GM19395 (cell line): ENCODE data around the gene RIPOR2.

Source experiments
- ATAC-seq: cut with Tn5 transposase; IDR thresholded peaks from one replicate; pipeline ENCODE4 v1.9.1; 2021; ENCODE audit warnings: mild to moderate bottlenecking, moderate library complexity; ENCODE audit not compliant: unreplicated experiment

RIPOR2 gene

DNA sequence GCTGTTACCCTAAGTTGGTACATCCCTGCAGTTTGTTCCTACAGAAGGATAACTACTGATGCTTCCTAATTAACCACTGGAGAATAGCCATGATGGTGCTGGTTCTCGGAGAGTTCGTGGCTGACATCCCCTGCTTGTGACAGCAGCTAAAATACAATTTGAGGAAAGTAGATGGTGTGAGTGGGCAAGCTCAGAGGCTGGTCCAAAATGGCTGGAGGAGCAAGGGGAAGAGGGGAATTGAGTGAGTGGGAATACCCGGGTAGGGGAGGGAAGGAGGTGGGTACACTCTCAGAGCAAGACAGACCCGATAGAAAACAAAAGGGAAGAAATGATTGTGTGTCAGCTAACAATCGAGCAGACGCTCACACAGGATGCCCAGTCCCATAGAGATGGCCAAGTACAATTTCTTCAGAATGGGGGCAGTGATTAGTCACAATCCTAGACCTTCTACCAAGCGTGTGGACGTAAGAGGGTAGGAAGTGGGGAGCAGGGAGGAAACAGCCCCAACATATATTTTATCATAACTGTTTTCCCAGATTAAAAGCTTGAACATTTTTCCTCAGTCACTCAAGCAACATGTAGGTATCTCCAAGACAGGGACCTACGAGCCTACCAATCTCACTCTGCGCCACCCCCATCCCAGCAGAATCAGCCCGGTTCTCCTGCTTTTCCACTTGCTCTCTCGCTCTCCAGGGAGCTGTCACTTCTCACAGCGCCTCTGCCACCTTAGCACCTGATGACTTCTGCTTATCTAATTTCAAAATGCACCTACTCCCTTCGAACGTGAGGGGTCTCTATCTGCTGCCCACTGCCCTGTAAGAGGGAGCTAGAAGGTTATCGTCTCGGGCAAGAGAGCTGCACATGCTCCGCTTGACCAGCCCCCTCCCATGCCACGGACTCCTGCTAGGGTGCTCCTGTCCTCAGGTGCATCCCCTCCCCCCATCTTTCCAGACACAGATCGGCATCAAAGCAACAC lies 26.2 kb downstream of the RIPOR2 start:
- ATAC-seq: no peak

DNA sequence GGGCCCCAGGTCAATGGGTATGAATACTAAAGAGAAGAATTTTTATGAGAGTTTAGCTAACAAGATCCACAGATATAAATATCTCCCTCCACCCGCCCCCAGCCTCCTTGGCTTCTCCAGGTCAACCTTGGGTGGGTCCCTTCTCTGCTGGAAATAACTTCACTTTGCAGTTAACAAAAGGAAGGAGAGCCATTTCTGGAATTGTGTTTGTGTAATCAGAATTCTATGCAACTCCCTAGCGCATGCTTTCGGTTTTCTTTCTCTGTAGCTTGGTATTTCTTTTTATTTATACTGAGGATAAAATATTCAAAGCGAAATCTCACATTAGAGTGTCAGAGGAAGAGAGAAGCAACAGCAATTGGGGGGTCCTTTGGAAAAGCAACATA lies 27.1 kb downstream of the RIPOR2 start:
- no peak for ATAC-seq

DNA sequence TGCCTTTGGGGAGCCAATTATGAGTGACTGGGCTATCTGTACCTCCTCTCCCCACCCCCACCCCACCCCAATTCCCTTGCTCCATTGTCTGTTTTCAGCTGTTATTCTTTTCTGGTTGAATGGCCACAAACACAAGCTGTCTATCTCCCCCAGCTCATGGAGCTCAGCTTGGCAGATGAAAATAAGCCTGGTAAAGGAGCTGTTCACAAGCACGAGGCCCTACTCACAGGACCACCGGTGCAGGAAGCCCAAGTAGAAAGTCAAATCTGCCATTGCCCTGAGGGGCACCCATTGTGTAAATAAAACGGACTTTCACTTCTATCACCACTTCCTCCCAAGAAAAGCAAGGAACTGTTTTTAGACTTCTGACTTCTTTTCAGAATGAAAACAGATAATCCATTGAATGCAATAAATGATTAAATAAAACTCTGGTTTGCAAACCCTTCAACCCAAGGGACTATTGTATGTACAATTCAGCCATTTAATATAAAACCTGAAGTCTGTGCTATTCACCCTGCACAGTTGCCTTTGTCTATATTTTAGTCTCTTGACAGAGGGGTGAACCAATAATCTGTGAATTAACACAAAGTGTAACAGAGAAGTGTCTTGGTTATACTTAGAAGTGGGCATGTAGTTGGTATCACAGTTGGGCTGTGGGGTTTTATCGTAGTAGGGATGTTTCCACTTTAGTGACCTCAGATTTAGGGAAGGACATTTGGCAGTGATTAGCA lies 27.7 kb downstream of the RIPOR2 start:
- ATAC-seq: no peak

DNA sequence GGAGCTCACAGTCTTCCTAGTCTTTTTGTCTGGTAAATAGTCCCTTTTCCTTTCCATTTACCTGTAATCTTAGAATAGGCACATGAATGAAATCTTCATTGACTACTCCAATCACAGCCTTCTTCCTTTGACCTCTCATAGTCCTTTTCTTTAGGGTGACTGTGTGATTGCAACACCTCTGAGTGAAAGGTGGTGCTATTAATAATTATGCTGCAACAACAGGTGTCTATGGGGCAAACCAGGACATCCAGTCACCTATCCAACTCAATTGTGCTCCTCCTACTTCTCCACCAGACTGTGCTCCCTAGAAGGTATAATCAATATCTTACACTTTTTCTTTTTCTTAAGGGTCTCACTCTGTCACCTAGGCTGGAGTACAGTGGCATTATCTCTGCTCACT lies 29.4 kb downstream of the RIPOR2 start:
- ATAC-seq: no peak

DNA sequence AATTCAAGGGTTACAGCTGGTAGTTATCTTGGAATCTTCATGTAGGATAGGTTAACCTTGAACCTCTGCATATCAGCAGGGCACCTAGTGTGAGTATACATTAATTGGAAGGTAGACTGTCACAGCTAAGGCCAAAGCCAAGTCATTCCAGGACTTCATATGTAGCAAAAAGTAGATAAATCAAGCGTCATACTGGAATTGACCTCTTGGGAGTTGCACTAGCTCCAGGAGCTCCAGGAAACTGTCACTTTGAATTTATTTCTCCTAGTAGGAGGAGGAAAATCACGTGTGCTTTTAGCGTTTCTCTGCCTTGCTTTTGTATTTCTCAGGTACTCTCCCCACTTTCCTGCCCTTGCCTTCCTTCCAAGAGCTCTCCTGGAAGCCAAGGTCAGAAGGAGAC lies 30.3 kb downstream of the RIPOR2 start:
- ATAC-seq: no peak

DNA sequence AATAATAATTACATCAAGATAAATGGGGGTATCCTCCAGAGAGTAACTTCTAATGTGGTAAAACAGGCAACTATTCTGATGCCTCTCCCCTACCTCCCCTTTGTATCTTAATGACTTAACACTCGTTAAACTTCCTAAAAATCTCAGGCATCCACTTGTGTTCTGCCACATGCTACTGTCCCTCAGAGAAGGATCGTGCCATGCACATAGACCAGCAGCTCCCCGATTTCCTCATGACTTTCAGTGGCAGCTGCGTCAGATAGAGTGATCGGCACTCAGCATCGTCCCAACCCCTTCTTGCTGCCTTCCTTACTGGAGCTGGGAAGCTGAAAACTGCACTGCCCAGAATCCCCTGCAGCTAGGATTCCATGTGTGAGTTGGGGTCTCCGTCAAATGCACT lies 32.1 kb downstream of the RIPOR2 start:
- no peak for ATAC-seq

DNA sequence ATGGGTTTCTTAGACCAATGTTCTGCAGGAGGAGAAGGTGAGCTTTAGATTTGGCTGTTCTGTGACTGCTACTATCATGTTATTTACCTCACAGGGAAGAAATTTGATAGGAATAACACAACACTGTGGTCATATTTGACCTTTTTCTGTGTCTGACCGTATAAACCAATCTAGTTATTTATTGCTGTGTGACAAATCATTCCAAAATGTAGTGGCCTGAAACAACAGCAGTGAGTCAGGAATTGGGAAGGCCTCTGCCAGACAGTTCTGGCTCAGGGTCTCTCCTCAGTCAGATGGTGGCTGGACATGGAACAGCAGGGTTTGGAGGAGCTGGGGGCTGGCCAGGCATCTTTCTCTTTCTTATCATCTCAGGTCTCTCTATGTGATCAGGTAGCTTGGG lies 33.0 kb downstream of the RIPOR2 start:
- no peak for ATAC-seq

DNA sequence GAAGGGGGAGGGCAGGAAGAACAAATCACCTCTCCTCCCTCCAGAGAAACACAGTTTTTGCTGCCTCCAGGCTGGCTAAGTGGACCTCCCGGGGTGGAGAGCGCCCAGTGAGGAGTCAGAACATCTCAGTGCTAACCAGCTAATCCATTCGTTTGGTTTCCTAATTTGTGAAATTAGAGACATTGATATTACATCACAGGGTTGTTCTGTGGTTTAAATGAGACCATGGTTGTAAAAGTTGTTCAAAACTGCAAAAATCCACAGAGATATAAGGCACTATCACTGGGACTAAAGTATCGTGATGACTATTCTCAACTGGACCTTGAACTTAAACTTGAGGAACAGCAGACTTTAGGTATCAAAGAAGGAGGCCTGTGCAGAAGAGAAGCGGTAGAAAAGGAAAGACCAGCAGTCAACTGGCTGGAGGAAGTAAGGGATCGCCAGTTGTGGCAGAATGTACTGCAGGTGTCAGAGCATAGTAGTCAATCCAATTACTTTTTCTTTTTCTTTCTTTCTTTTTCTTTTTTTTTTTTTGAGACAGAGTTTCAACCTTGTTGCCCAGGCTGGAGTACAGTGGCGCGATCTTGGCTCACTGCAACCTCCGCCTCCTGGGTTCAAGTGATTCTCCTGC lies 33.9 kb downstream of the RIPOR2 start:
- ATAC-seq: no peak

DNA sequence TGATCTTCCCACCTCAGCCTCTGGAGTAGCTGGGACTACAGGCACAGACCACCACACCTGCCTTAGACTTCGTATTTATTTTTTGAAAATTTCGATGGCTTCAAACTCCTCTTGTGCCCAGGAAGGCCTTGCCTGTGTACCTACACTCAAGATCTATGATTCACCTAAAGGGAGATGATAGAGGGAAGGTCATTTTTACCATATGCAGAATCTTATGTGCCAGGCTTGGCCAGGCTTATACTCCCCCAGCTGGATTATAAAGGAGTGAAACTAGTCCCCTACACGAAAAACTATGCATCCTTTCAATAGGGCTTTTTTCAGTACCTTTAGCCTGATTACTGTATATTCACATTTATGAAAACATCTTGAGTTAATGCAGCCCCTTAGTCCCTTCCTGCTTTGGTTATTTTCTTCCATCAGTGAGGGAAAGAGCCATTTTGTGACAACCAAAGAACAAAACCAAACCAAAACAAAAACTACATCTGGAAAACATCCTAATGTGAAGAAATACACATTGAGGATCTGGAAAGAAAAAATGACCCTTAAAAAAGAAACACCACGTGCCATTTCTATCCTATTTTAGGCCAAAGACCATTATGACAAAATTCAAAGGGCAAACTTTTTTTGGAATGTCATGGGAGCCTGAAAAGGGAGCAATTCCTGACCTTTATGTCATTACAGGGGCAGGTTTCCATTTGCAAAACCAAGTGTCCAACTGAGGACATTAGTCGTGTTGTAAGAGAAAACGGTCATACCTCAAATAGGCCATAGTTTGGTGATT lies 34.7 kb downstream of the RIPOR2 start:
- no peak for ATAC-seq

DNA sequence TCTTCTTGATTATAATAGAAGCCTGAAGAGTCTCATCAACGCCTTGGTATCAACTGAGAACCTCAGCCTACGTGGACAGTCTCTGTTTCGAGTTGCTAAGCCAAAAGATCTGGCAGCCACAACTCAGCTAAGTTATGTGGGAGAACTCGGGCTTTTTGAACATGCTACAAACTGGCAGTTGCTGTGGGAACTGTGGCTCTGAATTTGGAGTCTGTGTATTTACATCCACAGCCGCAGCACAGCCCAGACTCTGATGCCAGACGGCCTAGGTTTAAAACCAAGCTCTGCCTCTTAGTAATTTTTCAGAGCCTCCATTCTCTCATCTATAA lies 35.8 kb downstream of the RIPOR2 start:
- ATAC-seq: no peak

DNA sequence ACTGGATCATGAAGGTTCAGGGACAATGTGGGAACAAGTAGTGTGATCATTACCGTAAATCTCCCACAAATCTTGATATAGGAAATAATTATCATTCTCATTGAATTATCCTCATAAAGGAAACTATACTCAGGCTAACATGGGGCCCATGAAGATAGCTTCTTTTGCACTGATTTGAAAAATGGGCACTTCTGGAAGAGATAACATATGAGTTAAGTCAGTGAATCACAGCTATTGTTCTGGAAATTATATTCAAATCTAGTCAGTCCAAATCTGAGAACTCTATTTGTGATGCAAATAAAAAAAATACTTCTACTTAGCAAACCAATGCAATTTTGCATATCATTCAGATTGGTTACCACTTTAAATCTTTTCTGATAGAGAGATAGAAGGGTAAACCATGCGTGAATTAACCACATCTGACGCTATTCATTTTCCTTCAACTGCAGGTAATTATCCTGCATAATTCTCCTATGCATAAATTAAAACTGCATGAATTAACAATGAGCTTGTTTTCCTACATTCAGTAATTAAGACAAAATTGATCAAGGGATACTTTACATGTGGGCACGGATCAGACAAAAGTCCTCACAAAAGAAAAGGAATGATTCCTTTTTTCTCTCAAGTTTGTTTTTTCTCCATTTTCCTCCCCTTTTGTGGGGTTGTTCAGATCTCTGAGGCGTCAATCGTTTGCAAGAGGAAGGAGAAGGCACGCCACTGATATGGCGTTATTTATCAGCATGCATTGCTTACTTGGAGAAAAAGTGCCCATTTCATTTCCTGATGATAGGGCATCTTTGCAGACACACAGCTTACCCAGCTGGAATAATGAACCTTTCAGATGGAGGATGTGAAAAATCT lies 36.4 kb downstream of the RIPOR2 start:
- no peak for ATAC-seq

DNA sequence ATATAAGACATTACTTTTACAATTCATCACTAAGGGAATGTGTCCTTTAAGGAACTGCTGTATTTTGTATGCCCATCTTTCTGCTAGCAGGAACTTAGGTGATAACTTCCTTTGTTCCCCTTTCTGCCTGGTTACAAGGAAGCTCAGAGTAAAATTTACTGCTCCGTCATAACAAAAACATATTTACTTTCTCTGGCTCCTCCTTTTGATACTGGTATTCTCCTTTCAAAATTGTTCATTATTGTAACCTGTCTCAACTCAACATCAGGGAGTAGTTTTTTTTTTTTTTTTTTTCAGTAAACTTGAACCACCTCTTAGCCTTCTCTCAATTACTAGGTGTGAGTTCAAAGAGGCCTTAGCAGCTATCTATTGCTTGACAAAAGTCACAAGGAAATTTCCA lies 37.1 kb downstream of the RIPOR2 start:
- ATAC-seq: no peak

DNA sequence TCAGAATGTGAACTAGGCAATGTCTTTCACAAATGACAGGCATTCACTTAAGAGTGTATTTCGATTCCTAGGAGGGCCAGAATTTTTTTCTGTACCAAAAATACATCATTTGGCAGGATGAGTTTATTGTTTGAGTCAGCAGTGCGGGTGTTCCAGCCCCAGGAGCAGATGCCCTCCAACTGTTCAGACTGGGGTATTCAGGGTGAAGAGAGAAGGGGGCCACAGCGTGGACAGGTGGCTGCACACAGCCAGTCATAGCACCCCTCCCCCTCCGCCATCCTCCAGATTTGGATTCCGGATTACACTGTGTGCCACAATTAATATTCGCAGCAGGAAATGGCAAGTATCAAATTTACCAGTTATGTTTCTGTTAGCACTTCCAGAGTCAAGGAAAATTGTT lies 38.6 kb downstream of the RIPOR2 start:
- ATAC-seq: no peak

DNA sequence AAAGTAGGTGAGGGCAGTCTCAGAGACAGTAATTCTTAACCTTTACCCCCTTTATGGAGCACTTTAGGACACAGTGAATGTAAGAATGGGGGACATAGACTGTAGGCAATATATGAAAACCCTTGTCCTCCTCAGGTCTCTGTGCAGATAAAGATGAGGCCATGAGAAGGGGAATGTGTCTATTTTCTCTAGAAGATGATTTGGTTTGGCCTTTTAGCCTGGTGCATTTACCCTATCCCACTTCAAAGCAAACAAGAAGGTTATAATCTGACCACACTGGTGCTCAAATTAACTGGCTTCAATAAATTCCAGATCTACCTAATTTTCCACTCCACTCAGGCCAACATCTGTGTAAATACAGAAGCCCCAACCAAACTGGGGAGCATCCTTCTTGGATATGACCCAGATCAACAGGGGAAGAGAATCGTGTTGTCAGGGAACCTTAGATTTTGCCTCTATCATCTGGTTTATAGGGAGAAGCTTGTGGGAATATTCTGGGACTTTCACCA lies 42.4 kb downstream of the RIPOR2 start:
- no peak for ATAC-seq

DNA sequence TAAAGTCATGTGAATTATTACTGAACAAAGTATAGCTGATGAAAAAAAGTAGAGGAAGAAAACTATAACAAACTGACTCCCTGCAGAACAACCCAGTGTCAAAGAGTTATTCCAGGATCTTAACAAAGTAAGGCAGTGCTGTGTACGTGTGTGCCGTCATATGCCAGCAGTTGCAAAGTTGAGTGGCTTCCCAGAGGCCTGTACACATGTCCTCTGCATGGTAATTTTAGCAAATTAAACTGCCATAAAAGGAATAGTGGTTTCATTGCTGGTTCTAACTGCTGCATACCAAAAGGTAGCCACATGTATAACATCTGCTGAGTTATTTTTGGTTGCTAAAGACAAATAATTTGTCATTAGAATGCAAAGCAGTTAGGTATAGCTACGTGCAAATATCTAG lies 44.8 kb downstream of the RIPOR2 start:
- ATAC-seq: no peak

DNA sequence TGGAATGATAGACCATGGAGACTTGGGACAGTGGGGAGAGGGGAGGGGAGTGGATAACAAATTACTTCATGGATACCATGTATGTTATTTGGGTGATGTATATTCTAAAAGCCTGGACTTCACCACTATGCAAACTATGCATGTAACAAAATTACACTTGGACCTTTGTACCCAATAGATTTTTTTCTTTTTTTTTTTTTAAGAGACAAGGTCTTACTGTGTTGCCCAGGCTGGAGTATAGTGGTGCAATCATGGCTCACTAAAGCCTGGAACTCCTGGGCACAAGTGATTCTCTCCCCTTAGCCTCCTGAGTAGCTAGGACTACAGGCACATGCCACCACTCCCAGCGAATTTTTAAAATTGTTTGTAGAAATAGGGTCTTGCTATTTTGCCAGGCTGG lies 45.3 kb downstream of the RIPOR2 start:
- ATAC-seq: no peak

DNA sequence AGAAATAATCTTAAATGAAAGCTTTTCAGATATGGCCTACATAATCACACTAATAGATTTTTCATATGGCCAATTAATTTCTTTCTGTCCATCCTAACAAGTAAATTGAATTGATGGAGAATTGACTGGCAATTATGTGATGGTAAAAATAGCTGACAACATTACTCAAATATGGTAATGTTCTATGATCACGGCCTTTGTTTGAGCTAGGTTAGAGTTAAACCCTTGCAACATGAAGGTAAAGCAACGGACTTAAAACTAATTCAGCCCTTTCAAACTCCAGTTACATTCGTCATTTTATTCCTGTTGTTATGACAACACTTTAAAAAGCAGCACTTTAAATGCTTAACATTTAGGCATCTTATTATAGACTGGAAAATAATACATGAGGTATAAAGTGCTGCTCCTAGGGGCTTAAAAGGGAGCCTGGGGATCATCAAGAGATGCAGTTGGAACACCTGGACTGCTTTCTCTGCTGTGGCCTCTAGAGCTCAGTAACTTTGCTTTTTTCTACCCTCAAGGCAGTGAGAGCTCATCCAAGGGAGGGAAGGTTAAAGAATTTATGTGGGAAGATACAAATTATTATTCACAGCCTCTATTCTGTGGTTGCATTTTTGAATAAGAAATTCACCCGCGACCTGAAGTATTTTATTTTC lies 46.9 kb downstream of the RIPOR2 start:
- no peak for ATAC-seq

DNA sequence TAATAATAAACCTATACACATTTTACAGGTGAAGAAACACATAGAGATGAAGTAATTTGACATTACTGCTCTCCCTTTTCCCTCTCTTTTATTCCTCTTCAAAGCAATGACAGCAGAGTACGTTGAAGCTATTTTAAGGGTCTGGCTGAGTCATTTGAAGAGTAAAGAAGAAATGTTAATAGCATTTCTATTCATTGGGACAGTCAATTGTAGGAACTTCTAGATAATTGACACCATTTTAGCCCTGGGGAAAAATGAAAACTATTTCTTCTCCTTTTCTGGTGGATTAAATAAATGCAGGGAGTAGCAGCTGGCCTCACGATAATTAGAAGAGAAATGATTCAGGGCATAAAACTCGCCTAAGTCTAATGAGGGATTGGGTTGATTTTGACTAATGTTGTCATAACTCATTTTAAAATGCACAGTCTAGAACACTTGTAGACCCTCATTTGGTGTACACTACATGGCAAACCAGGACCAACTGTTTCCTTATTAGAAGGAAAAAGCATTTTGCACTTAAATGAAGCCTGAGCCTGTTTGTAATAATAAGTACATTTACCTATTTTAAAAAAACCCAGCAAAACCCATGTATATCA lies 48.1 kb downstream of the RIPOR2 start:
- no peak for ATAC-seq

DNA sequence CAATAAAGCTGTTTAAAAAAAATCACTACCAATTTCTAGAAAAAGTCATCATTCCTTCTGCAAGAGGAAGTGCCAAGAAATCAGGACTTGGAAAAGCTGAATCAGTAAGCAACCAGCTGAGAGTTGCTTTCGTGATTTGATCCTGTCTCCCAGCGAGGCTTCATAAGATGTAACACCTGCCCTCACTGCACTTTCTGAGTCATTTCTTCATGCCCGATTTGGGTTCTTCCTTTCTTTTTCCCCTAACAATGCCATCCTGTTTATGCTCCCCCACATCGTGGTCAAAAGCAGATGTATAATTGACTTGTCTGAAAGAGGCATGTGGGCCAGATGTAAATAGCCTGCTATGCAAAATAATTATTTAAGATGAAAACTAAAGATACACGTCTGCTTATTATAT lies 52.1 kb downstream of the RIPOR2 start:
- ATAC-seq: peak; percentile 66
